Activated T-helper 2 cell treated with anti-CD3 and anti-CD28 coated beads, Interferon-gamma antibody, Interleukin-2, Interleukin-4, amounts not matched to agents 10 μg/mL and 5 μg/mL and 100 μg/mL, durations not matched to agents 14 hours and 24 hours and 36 hours (primary cell): Measurements from ENCODE around the gene USH2A. TPM values are rescaled to one million over a fixed set of nuclear protein-coding genes. Genes with fewer than 3 reads are reported as not detected.

Source experiments
- DNase-seq: peaks from one replicate; pipeline ENCODE4 v3.0.0; 2021; ENCODE audit warnings: low spot score
- H3K27ac Mint-ChIP-seq: one replicate; pipeline ENCODE4 v1.8.0; 2021; ENCODE audit warnings: mixed read lengths
- H3K27me3 Mint-ChIP-seq: one replicate; pipeline ENCODE4 v1.8.0; 2021; ENCODE audit warnings: low read depth, mixed read lengths
- H3K36me3 Mint-ChIP-seq: one replicate; pipeline ENCODE4 v1.8.0; 2021; ENCODE audit warnings: low read depth, mixed read lengths
- H3K4me1 Mint-ChIP-seq: one replicate; pipeline ENCODE4 v1.8.0; 2021; ENCODE audit warnings: low read depth, mixed read lengths
- H3K4me3 Mint-ChIP-seq: one replicate; pipeline ENCODE4 v1.8.0; 2021; ENCODE audit warnings: low read depth, mild to moderate bottlenecking, moderate library complexity, mixed read lengths
- H3K9me3 Mint-ChIP-seq: one replicate; pipeline ENCODE4 v1.8.0; 2021; ENCODE audit warnings: mixed read lengths
- intact Hi-C: fragments of 100-400 bp; cut with micrococcal nuclease; formaldehyde crosslinking; loops from one replicate; pipeline ENCODE4 v1.15.1; 2023
- total RNA-seq: library from RNA; stranded (reverse); gene quantifications from 2 replicates; pipeline ENCODE4 v1.2.3, GENCODE V29; 2022

Gene USH2A
- total RNA-seq, 1 donor from 2014 or later, result not detected

GRCh38 chr1:215640429-215641148, 782.7 kb downstream of the USH2A start:
- Mint-ChIP-seq H3K27ac (no peak overlapping the region), H3K4me1 (no peaks in the 10 kb centered on the region), H3K27me3 (no peaks in the 10 kb centered on the region), H3K9me3 (no peaks in the 10 kb centered on the region), H3K36me3 (no peaks in the 10 kb centered on the region), H3K4me3 (no peak overlapping the region)
- intact Hi-C loops, result no loop called here
- DNase-seq, result no peak

GRCh38 chr1:215637041-215637573, 786.1 kb downstream of the USH2A start:
- H3K36me3 Mint-ChIP-seq, result no peaks in the 10 kb centered on the region
- no peaks in the 10 kb centered on the region for H3K4me1 Mint-ChIP-seq
- H3K27me3 Mint-ChIP-seq, result no peaks in the 10 kb centered on the region
- no peaks in the 10 kb centered on the region for H3K9me3 Mint-ChIP-seq
- DNase-seq, result no peak
- H3K4me3 Mint-ChIP-seq, result no peak overlapping the region
- no peak overlapping the region for H3K27ac Mint-ChIP-seq
- intact Hi-C loops, result no loop called here

GRCh38 chr1:215636258-215636965, 786.8 kb downstream of the USH2A start:
- intact Hi-C loops, result no loop called here
- no peaks in the 10 kb centered on the region for H3K4me1 Mint-ChIP-seq
- no peak for DNase-seq
- no peak overlapping the region for H3K4me3 Mint-ChIP-seq
- no peaks in the 10 kb centered on the region for H3K27me3 Mint-ChIP-seq
- H3K36me3 Mint-ChIP-seq, result no peaks in the 10 kb centered on the region
- no peaks in the 10 kb centered on the region for H3K9me3 Mint-ChIP-seq
- H3K27ac Mint-ChIP-seq, result no peak overlapping the region

GRCh38 chr1:215635827-215636226, 787.4 kb downstream of the USH2A start:
- Mint-ChIP-seq H3K27me3 (no peaks in the 10 kb centered on the region), H3K4me1 (no peaks in the 10 kb centered on the region), H3K9me3 (no peaks in the 10 kb centered on the region), H3K27ac (no peak overlapping the region), H3K36me3 (no peaks in the 10 kb centered on the region), H3K4me3 (no peak overlapping the region)
- intact Hi-C loops, result no loop called here
- DNase-seq, result no peak

GRCh38 chr1:215631489-215631888, 791.8 kb downstream of the USH2A start:
- intact Hi-C loops, result no loop called here
- no peaks in the 10 kb centered on the region for H3K9me3 Mint-ChIP-seq
- H3K4me3 Mint-ChIP-seq, result no peak overlapping the region
- no peak for DNase-seq
- H3K4me1 Mint-ChIP-seq, result no peaks in the 10 kb centered on the region
- no peaks in the 10 kb centered on the region for H3K27me3 Mint-ChIP-seq
- H3K36me3 Mint-ChIP-seq, result no peaks in the 10 kb centered on the region
- no peak overlapping the region for H3K27ac Mint-ChIP-seq

DNA sequence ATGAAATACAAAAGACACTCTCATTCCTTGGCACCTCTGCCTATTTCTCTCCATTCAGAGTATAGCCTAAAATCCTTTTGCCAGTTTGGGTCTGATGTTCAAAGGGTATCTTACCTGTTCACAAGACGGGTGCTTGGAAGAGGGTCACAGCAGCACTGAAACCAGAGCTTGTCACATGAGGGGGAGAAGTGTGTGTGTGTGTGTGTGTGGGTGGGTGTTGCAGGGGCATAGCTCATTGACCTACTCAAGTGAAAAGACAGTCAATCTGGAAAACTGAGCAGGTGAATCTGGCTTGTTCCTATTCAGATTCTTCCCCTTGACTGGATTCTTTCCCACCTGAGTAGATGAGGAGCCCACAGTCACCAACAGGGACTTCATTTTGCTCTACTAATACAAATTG, 792.2 kb downstream of the USH2A start:
- no peaks in the 10 kb centered on the region for H3K4me1 Mint-ChIP-seq
- H3K27me3 Mint-ChIP-seq, result no peaks in the 10 kb centered on the region
- H3K4me3 Mint-ChIP-seq, result no peak overlapping the region
- H3K9me3 Mint-ChIP-seq, result no peaks in the 10 kb centered on the region
- H3K27ac Mint-ChIP-seq, result no peak overlapping the region
- no peaks in the 10 kb centered on the region for H3K36me3 Mint-ChIP-seq
- intact Hi-C loops, result no loop called here
- no peak for DNase-seq

DNA sequence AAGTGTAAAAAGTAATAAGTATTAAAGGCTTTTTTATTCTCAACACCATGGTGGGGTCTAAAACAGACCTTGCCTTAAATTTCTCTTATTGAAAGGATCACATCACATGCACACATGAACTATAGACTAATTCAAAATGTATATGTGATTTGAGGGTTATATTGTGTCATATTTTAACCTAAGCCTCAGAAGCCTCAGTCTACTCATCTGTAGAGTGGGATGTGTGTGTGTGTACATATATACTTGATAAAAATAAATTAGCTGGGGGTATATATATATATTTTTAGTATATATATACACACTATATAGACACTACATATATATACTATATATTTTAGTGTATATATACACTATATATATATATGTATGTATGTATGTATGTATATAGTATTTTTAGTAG, 797.3 kb downstream of the USH2A start:
- no peak for DNase-seq
- Mint-ChIP-seq H3K27ac (no peak overlapping the region), H3K36me3 (no peaks in the 10 kb centered on the region), H3K4me3 (no peak overlapping the region), H3K27me3 (no peaks in the 10 kb centered on the region), H3K4me1 (no peaks in the 10 kb centered on the region), H3K9me3 (no peaks in the 10 kb centered on the region)
- intact Hi-C loops, result no loop called here

GRCh38 chr1:215623162-215623561, 800.1 kb downstream of the USH2A start:
- no peaks in the 10 kb centered on the region for H3K36me3 Mint-ChIP-seq
- no peaks in the 10 kb centered on the region for H3K27me3 Mint-ChIP-seq
- H3K9me3 Mint-ChIP-seq, result no peaks in the 10 kb centered on the region
- no peak for DNase-seq
- H3K4me1 Mint-ChIP-seq, result peaks cover 2% of the 10 kb centered on the region
- H3K27ac Mint-ChIP-seq, result no peak overlapping the region
- no peak overlapping the region for H3K4me3 Mint-ChIP-seq
- intact Hi-C loops, result no loop called here

- Mint-ChIP-seq H3K9me3 (no peaks in the 10 kb centered on the region), H3K36me3 (peaks cover 5% of the 10 kb centered on the region), H3K4me1 (peaks cover 7% of the 10 kb centered on the region), H3K4me3 (no peak overlapping the region), H3K27ac (no peak overlapping the region), H3K27me3 (no peaks in the 10 kb centered on the region)
- DNase-seq, result no peak
- intact Hi-C loops, result no loop called here
These were observed 805.3 kb downstream of the USH2A start for GRCh38 chr1:215617979-215618378.

DNA sequence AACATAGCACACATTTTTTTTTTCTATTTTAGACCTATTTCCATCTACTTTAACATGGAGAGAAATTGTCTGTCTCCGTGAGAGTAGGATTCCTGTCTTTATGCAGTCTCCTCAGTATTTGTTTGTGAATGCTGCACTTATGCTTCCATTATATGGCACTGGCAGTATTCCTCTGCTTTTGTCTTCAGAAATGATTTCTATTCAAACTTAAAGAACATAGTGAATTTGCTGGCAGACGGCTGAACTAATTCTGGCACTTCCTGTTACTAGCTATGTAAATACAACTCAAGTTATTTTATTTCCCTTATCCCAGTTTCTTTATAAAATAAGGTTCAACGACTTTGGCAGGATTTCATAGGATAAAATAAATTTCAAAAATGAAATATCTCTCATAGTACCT, 810.9 kb downstream of the USH2A start:
- Mint-ChIP-seq H3K4me3 (no peak overlapping the region), H3K36me3 (peaks cover 5% of the 10 kb centered on the region), H3K4me1 (no peaks in the 10 kb centered on the region), H3K27ac (no peak overlapping the region), H3K9me3 (no peaks in the 10 kb centered on the region), H3K27me3 (no peaks in the 10 kb centered on the region)
- DNase-seq, result no peak
- intact Hi-C loops, result no loop called here

DNA sequence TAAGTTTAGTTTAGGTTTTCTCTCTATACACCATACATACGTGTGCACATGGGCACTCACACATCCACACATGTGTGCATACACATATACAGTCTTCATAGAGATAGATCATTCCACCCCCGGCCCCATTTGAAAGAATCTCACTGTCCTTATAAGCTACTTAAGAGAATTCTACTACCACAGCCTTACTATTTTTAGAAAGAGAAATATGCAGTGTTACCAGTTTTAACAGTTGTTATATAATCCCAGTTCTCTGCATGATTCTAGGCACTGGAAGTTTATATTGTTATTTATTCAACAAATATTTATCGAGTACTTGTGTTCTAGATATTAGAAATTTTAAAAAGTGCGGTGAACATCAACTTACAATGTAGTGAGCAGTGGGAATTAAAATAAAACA, 814.6 kb downstream of the USH2A start:
- peaks cover 4% of the 10 kb centered on the region for H3K36me3 Mint-ChIP-seq
- intact Hi-C loops, result no loop called here

GRCh38 chr1:215607412-215607811, 815.8 kb downstream of the USH2A start:
- H3K27me3 Mint-ChIP-seq, result no peaks in the 10 kb centered on the region
- no peak for DNase-seq
- H3K27ac Mint-ChIP-seq, result no peak overlapping the region
- no peaks in the 10 kb centered on the region for H3K36me3 Mint-ChIP-seq
- H3K9me3 Mint-ChIP-seq, result no peaks in the 10 kb centered on the region
- intact Hi-C loops, result no loop called here
- no peak overlapping the region for H3K4me3 Mint-ChIP-seq
- H3K4me1 Mint-ChIP-seq, result no peaks in the 10 kb centered on the region

More for the DNA sequence above, 814.6 kb downstream of the USH2A start:
- Mint-ChIP-seq H3K9me3 (no peaks in the 10 kb centered on the region), H3K4me3 (no peak overlapping the region), H3K4me1 (no peaks in the 10 kb centered on the region), H3K27me3 (no peaks in the 10 kb centered on the region), H3K27ac (no peak overlapping the region)
- no peak for DNase-seq

DNA sequence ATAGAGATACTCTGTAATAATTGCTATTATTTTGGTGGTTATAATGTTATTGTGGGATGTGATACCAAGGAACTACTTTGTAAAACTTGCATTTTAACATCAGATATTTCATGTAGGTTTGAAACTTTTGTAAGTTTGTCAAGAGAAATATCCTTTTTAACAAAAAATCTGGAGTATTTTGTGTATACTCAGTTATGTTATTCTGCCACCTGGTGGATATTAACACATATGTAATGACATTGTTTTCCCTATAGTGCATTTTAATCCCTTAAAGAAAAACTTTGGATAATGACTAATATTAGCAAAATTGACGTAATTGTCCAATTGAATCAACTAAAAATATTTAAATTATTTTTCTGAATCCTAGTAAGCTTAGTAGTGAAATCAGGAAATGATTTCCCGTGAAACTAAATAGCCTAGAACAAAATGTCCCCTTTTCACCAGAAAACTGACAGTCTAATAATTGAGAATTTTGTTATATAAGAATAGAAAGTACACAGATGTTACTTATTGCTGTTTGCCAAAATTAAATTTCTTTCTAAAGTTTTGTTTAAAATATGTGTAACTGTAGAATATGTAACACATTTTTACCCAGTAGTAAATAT, 816.6 kb downstream of the USH2A start:
- no peaks in the 10 kb centered on the region for H3K36me3 Mint-ChIP-seq

More for the DNA sequence above, 816.6 kb downstream of the USH2A start:
- no peak for DNase-seq
- Mint-ChIP-seq H3K27ac (no peak overlapping the region), H3K4me3 (no peak overlapping the region), H3K9me3 (no peaks in the 10 kb centered on the region), H3K4me1 (no peaks in the 10 kb centered on the region), H3K27me3 (no peaks in the 10 kb centered on the region)
- intact Hi-C loops, result no loop called here
